RCC 7860 (cell line): Measurements from ENCODE around the gene TWSG1.
A peak's percentile ranks its signal among the peaks of the same experiment; 100 is the strongest.
"Not testable (repeated sequence)": the region's sequence is repeated elsewhere in the genome, so short reads cannot be mapped to it uniquely, and the experiment has no call there.

ENCODE experiments used
- DNase-seq: peaks from one replicate; pipeline ENCODE4 v3.0.0-alpha.2; 2015; ENCODE audit warnings: low spot score
- FAIRE-seq: peaks from 2 replicates; lab custom pipeline; 2012; peaks lifted over from hg19 to GRCh38; lab: Jason Lieb, UNC

Gene TWSG1

DNA sequence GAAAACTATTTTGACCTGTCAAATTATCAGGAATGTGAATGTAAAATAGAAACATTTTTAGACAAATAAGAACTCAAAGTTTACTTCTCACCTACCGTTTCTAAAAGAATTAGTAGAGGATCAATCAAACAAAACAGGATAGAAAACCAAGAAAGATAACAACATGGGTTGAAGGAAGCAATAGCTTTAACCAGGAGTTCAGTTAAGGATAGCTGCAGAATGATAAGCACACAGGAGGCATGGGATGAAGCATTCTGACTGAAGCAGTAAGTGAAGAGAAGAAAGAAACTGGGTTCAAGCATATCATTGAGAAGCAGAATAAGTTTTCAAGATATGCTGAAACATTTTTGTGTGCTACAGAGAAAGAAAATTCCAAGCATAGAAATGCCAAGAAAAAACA, 52.3 kb downstream of the TWSG1 start:
- no peak for DNase-seq

DNA sequence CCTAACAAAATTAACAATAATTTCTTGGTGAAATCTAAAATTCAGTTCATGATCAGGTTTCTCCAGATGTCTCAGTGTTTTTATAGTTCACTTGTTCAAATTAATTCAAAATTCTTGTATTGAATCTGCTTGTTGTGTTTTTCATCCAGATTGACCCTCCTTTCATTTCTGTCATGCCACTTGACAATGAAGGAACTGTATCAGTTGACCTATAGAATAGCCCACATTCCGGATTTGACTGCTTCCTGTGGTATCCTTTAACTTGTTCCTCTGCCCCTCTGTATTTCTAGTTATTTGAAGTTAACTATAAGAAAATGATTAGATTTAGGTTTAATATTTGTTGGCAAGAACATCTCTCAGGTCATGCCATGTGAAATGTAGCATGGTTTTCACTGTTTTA, 53.3 kb downstream of the TWSG1 start:
- DNase-seq (no peak), FAIRE-seq (no peak)

More for the DNA sequence above, 52.3 kb downstream of the TWSG1 start:
- FAIRE-seq: no peak

DNA sequence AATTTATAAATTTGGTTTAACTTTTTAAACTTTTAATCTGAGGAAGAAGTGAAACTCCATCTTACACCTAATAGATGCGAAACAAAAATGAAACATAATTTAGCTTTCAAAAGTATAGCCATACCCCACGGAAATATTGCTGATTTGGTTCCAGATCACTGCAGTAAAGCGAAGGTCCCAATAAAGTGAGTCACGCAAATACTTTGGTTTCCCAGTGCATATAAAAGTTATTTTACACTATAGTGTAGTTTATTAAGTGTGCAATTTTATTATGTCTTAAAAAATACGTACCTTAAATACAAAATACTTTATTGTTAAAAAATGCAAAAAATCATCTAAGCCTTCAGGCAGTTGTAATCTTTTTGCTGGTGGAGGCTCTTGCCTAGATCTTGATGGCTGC, 55.1 kb downstream of the TWSG1 start:
- no peak for FAIRE-seq
- DNase-seq: no peak

DNA sequence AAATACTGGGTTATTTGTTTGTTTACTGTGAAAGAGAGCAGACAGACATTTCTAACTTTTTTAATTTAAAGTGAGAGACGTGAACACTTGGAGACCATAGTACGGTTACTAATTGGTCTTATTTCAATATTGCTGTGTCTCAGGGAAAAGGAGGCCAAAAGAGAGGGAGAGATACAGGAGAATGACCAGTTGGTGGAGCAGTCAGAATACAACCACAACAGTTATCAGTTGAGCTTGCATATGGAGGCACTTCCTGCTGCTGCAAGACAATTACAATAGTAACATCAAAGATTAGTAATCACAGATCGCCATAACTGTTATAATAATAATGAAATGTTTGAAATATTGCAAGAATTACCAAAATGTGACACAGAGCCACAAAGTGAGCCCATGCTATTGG, 58.2 kb downstream of the TWSG1 start:
- no peak for FAIRE-seq
- DNase-seq: no peak

DNA sequence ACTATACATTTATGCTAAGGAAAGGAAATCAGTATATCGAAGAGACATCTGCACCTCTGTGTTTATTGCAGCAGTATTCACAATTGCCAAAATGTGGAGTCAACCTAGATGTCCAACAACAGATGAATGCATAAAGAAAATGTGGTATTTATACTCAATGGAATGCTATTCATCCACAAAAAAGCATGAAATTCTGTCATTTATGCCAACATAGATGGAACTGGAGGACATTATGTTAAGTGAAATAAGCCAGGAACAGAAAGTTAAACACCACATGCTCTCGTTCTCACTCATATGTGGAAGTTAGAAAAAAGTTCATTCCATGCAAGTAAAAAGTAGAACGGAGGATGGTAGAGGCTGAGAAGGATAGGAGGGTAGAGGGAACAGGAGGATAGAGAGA, 59.5 kb downstream of the TWSG1 start:
- FAIRE-seq: no peak

DNA sequence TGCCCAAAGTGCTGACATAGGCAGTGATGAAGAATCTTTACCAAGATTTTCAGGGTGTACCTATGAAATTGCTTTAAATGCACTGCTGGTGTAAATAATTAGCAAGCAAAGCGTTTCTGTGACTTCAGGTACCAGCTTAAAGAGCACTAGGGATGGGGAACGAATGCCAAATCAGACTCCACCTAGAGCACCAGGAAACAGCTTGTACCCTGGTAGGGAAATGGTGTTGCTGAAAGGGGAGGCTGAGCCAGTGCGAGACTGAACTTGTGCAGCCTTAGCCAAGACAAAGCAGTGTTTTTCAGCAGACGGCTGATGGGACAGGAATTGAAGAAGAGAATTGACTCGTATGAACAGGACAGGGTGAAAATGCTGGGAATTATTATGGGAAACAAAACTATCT, 65.6 kb downstream of the TWSG1 start:
- no peak for DNase-seq
- FAIRE-seq: no peak

More for the DNA sequence above, 59.5 kb downstream of the TWSG1 start:
- DNase-seq: no peak

DNA sequence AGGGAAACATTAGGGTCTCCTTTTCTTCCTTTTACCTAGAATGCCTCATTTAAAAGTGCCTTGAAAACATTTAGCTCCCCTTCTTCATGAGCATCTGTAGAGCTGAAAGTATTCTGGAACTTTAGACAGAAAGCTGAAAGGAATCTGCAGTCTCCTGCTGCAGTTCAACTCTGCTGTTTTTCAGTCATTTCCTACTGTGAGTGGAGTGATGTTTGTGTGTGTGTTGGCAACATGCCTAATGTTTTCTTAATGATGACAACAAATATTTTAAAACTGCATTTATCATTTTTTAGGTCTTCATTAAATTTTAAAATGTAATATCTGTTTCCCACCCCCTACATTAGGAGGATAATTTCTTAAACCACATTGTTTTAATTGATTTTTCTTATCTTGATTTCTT, 66.6 kb downstream of the TWSG1 start:
- DNase-seq (no peak), FAIRE-seq (no peak)

DNA sequence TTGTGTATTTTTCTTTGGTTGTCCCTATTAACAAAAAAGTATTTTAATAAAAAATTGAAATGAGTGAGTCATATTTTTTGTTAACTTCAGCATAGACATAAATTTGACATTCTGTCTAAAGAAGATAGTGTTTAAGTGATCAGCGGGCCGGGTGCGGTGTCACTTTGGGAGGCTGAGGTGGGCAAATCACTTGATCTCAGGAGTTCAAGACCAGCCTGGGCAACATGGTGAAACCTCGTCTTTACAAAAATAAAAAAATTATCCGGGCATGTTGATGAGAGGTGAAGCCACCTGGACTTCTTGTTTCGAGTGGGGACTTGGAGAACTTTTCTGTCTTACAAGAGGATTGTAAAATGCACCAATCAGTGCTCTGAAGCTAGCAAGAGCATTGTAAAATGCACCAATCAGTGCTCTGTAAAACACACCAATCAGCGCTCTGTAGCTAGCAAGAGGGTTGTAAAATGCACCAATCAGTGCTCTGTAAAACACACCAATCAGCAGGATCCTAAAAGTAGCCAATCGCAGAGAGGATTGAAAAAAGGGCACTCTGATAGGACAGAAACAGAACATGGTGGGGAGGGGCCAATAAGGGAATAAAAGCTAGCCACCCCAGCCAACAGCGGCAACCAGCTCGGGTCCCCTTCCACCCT, 67.9 kb downstream of the TWSG1 start:
- not testable (repeated sequence) for FAIRE-seq, DNase-seq

DNA sequence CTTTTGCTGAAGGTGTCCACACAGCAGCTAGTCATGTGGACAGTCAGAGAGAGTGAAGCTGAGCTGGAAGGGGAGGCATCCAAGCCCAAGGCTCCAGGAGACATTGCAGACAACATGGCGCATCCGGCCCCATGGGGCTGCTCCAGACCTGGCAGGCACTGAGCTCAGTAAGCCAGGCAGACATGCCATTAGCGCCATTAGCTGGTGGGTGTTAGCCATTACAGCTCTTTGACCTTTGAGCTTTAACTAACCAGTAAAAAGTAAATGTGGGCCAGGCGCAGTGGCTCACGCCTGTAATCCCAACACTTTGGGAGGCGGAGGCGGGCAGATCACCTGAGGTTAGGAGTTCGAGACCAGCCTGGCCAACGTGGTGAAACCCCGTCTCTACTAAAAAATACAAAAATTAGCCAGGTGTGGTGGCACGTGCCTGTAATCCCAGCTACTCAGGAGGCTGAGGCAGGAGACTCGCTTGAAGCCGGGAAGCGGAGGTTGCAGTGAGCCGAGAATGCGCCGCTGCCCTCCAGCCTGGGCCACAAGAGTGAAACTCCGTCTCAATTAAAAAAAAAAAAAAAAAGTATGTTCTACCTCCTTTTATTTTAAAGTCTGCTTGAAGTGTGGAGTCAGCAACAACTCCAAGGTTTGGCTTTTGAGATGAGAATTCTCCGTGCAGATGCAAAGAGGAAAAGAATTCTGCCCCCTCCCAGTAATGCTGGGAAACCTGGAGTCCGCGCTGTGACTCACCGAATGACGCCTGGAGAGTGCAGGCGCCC, 69.4 kb downstream of the TWSG1 start:
- no peak for DNase-seq

DNA sequence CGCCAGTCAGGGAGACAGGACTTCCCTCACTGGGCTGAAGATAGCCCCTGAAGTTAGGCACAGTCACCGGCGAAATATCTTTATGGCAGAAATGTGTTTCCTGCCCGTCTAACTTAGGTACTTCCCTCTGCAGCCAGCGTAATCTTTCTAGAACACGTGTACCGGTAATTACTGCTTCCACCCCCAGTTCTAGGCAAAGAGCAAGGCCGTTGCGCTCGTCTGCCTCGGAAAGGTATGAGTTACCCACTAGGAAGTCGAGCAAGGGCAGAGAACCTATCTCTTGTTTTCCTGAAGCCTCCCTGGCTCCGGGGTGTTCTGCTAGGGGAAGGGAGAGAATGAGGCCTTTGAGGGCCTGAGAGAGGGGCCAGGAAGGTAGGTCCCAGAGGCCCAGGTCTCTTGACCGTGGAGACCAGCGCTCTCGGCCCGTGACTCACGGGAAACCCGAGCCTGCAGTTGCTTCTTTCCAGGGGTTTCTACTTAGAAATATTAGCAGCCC, 70.0 kb downstream of the TWSG1 start:
- no peak for DNase-seq
- no peak for FAIRE-seq

More for the DNA sequence above, 69.4 kb downstream of the TWSG1 start:
- FAIRE-seq: no peak

DNA sequence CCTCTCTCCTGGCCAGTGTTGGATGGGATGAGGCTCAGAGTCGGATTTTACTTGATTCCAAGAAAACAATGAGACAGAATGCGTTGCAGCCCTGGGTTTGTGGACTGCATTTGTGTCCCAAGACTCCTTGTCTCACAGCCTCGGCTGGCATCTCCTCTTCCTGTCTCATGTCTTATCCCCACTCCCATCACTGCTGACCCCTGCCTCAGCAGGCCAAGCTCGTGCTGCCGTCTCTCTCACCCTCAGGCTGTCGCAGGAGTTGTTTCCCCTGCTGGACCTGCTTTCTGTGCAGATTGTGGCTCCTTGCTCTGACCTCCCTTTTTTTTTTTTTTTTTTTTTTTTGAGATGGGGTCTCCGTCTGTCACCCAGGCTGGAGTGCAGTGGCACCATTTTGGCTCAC, 70.6 kb downstream of the TWSG1 start:
- no peak for FAIRE-seq

DNA sequence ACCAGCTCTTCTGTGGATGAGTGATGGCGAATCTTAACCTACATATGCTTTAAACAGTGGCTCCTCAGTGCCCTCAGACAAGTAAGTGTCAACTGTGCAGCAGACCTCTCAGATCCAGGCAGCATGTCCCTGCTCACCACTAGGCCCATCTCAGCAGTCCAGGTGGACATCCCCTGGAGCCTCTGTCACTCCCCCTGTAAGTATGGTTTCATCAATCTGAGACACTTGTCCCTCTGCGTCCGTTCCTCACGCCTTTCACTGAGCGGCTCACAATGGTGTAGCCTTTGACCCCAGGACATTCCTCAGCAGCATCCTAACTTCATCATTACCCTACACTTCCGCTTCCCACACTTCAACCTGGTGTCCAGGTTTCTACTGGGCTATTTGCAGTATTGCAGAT, 71.4 kb downstream of the TWSG1 start:
- FAIRE-seq (no peak), DNase-seq (no peak)

More for the DNA sequence above, 70.6 kb downstream of the TWSG1 start:
- DNase-seq: no peak

DNA sequence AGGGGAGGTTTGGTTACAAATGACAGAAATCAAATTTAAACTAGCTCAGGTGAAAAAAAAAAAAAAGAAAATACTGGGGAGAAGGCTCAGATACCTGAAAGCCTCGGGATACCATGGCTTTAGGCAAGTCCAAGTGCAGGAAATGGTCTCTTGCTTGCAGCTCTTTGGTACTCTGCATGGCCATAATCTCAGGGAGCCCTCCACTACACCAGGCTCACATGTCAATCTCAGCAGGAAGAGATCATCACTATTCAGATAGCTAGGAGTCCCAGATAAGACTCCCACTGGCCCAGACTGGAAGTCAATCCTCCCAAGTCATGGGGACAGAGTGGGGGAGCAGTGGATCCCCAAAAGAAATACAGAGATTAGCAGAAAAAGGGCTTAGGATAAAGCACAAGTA, 75.9 kb downstream of the TWSG1 start:
- FAIRE-seq: no peak

DNA sequence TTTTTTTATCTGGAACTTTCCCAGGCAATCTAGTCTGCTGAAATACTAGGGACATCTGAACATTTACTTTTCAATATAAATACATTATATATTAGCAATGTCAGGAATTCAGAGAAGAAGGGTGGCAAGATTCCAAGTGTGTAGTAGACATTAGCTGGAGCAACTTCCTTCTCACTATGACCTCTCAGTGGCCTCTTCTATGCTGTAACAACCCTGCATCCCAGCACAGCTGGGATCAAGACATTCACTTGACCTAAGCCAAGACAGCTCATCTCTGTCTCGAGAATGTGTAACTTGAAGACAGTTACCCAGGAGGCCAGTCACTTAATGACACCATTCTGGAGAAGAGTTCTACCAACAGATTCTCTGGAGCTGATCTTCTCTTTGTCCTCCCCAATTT, 79.0 kb downstream of the TWSG1 start:
- peak; percentile 97 for FAIRE-seq

More for the DNA sequence above, 75.9 kb downstream of the TWSG1 start:
- DNase-seq: no peak

DNA sequence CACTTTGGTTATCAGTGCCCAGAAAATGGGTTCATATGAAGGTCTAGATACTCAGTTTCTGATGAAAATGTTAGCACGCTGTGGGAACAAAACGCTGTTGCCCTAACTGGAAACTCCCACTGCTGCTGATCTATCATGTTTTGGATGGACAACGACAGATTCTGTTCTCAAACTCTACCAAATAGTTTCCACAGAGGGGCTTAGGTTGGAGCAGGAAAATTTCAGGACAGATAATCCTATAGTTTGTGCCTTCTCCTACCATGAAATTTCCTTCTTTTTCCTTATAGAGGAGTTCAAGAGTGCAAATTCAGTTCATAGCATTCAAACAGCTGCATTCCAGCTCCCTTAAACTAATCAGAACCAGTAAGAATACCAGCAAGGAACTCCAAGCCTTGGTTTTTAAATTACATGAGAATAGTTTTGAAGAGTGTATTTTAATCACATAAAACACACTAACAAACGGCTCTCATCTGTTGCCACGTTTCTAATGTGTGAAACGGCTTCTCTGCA, 82.0 kb downstream of the TWSG1 start:
- FAIRE-seq (no peak), DNase-seq (no peak)

More for the DNA sequence above, 79.0 kb downstream of the TWSG1 start:
- DNase-seq: peak; percentile 96

DNA sequence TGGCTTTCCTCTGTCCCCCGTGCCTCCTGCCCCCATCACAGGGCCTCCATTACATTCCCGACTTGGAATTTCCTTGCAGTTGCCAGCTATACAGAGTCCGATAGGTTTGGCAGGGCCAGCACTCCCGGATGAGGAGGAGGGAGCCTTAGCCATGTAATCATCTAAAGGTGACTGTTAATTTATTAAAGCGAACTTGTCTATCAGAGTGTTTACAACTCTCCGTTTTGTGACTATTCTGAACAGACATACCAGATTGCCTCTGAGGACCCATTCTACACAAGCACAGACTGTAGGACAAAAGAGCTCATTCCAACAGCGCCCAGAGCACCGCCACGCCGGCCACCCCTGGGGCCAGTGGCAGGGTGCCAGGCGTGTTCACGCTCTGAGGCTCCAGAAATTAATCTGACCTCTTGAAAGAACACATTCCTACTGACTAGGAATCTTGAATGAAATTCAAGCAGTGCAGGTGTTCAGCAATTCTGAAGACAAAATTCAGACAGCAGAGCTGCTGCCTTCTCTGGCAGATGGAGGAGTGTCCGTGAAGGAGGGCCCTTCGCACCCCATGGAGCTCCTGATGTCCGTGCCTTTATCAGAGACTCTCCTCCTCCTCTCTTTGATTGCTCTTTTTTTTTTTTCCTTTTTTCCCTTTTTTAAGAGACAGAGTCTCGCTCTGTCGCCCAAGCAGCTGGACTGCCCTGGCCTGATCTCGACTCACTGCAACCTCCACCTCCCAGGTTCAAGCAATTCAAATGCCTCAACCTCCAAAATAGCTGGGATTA, 82.7 kb downstream of the TWSG1 start:
- DNase-seq (peak; percentile 79), FAIRE-seq (peak; percentile 88)

DNA sequence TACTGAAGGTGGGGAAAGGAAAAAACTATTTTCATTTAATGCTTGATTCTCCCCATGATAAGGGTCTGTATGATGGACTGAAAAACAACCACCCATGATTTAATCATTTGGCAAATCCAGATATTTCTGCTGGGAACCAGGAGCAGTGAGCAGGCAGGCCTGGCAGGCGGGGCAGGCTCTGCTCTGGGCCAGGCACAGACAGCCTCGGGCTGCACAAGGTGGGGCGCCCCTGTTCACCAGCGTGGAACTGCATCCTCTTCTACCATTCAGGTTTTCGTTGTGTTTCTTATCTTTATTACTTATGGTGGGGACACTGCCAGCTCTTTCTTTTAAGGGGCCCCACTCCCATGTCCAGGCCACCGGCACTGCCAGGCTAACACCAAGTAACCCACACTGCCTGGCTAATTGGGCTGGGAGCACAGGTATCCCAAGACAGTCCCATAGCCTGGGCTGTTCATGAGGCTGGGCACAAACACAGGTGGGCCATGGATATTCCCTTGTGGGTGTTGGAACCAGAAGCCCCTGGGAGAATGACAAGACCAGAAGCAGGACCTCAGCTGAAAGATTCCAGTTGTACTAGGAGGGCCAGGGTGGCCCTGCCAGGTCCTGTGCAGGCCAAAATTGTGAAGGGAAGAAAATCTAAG, 83.6 kb downstream of the TWSG1 start:
- no peak for DNase-seq

DNA sequence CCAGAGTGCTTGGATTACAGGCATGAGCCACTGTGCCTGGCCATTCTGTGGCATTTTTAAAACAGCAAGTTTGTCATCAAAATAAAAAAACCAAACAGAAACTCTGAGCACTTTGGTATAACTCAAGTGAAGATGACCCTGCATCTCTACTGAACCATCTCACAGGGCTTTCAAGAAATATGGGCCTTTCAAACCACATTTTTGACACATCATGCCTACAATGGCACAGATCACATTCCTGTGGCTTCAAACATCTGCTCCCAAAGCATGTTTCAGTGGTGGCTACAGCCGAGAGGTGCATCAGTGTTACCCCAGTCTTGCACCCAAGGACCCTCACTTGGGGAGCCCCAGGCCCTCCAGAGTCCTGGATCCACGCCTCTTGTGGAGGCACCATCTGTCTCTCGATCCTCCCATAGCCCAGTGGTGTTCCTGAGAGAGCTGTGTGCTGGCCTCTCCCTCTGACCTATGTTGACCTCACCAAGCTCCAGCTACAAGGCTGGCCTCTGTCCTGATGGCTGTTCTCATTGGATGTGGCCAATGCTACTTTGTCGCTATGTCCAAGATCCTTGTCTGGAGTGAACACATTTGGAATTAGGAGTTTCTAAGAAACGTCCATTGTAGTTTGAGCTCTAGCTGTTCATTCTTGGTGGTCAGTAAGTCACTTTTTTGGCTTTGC, 85.5 kb downstream of the TWSG1 start:
- peak; percentile 85 for DNase-seq
- peak; percentile 89 for FAIRE-seq

More for the DNA sequence above, 83.6 kb downstream of the TWSG1 start:
- no peak for FAIRE-seq

DNA sequence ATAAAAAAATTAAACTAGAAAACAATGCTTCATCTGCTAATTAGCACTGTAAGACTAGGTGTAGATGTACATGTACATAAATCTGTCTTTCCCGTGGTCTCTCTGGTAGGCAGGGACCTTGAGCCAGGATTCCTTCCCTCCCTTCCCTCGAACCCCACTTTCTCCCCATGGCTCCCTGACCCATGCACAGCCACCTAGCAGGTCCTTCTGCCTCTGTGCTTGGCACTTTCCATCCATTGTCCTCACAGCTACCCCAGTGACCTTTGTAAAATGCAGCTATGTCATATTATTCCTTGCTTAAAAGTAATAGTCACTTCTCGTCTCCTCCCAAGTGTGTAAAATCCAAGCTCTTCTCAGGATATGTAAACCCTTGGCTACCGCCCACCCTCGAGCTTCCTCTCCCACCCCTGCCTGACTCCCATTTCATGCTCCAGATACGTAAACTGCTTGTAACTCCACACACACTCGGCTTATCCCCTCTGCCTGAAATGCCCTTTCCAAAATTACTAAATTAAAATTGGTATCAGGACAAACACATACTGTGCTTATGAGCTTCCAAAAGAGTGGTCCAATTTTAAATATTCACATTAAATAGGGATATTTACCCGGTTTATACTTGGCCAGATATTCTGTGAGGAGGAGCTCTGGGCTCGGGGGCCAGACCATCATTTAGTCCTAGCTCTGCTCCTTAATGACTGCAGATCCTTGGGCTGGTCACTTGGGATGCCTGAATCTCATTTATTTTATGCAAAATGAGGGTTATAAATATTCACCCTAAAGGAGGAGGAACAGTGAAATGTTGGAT, 86.7 kb downstream of the TWSG1 start:
- DNase-seq (no peak), FAIRE-seq (no peak)
